Amniotic epithelial cell (primary cell): ENCODE data around the gene MED12L.

Experiments
- DNase-seq: peaks from one replicate; pipeline ENCODE4 v3.0.0-alpha.2; 2010; ENCODE audit warnings: low read depth

The MED12L gene

DNA sequence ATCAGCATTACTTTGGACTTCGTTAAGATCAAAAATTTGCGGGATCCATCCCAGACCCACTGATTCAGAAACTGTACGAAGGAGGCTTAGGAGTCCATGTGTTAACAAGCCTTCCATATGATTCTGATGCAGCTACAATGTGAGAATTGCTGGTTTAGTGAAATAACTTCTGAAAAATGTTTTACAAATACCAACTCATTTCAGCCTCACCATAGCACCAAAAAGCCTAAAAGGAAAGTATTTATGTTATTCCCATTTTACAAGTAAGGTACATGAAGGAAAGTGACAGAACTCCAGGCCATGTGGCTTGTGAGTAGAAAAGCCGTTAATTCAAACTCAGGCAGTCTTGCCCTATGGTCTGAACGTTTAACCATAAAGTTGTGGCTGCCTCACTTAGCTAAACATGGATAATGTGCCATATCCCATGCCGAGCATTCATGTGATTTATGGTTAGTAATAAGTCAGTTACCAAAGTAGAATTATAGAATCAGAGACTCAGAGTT, 376.9 kb downstream of the MED12L start:
- no peak for DNase-seq

DNA sequence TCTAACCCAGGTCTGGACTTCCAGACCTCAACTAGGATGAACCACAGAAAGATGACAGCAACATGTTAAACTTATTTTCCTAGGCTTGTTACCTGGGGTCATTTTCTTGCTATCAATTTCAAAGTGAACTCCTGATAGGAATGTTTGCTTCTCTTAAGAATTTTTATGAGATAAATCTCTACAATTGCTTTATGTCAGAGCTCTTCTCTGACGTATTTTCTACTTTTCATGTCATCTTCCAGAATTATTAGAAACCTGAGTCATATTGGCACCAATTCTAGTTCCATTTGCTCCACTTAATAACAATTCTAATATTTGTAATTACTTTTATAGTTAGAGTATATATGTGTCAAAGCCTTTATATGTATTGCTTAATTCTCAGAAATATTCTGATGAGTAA, 377.5 kb downstream of the MED12L start:
- no peak for DNase-seq

DNA sequence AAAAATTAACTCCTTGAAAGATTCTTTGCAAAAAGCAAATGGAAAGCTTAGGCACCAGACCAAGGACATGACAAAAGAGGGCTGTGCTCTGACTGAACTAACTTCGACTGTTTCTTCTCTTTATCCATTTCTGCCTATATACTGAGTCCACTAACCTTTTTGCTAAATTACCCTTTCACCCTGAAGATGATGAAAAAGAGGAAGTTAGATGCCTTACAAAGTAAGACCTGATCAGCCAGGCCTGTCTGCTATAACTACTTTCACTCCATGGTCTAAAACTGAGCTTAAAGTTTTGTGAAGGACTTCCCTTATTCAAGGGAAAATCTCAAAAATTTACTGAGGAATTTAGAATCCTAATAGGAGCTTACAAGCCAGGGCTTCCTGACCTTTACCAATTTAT, 381.6 kb downstream of the MED12L start:
- DNase-seq = no peak

DNA sequence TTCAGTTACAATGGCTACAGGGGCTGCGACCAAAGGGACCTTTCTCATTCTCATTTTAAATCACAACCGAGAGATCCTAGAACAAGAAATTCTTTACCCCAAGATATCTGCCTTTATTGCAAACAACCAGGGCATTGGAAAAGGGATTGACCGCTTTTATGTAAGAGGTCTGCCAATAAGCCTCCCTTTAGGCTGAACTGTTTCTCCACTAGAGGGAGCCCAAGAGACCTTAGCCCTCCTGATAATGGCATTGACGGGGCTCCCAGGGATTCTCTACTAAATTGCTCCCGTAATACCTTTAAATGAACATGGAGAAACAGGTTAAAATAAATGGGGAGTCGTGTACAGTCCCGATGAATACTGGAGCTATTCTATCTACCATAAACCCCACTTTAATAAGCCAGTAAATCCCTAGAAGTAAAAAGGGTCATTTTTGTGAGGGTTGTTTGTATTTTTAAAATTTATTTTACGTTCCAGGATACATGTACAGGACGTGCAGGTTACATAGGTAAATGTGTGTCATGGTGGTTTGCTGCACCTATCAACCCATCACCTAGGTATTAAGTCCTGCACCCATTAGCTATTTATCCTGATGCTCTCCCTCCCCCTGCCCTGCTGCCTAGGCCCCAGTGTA, 382.9 kb downstream of the MED12L start:
- DNase-seq = peak; percentile 56

DNA sequence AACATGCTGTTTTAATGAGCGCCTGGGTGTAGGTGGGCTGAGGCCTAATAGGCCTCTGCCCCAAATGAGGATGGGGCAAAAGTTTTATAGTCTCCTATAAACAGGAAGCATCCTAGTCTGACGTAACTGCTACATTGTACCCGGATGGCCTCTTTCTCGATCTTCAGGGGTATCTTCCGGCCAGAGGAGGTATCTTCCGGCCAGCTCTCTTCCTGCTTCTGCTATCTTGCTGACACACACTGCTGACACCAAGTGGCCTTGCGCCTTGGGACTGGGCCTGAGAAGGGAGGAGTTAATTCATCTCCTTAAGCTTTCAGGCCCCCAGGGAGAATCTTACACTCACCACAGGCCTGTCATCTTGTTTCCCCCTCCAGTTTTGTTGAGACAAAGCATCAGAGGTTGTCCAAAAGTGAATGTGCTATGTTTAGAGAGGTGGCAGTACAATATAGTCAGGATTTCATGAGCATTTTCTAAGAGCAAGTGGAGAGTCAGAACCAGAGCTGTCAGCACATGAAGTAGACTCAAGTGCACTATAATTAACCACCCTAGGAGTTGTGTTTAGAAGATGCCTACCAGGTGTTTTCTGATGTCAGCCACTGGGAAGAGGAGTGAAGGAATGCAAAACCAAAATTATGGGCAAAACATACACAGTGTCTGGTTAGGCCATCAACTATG, 391.0 kb downstream of the MED12L start:
- DNase-seq = no peak

DNA sequence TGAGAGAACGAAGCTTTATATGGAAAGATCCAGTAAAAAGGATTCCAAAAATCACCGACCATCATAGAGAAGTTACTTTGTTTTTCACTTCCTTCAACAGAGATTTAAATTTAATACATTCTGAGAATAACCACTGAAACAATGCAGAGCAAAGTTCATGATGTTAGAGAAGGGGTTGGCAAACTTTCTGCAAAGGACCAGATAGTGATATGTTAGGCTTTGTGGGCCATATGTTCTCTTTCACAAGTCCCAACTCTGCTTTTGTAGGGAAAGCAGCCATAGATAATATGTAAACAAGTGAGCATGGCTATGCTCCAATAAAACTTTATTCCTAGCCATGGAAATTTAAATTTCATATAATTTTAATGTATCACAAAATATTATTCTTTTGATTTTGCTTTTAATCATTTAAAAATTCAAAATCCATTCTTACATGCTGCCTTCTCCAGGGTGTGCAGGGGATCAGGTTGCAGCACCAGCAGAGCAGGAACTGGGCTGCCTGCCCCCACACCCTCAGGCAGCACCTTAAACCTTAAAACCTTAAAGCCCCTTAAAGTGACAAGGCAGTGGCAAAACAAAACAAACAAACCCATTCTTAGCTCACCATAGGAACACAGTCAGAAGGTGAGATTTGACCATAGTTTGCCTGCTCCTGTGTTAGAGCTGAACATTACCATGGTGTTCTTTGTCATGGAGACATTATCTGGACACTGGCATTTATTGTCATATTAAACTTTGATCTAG, 392.3 kb downstream of the MED12L start:
- no peak for DNase-seq

DNA sequence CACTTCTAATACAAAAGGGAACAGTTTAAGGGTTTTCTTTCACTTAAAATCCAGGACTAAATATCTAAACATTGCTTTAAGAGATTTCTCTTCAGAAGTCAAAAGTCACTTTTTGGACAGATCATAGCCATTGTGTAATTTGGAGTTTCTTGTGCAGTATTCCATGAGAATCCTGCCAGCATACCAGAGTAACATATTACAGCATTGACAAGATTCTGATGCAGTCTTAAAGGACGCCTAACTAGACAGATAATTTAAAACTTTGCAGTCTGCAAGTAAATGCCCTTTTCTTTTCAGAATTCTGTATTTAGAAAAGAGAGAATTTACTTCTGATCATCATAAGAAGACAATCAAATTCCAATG, 392.9 kb downstream of the MED12L start:
- no peak for DNase-seq

DNA sequence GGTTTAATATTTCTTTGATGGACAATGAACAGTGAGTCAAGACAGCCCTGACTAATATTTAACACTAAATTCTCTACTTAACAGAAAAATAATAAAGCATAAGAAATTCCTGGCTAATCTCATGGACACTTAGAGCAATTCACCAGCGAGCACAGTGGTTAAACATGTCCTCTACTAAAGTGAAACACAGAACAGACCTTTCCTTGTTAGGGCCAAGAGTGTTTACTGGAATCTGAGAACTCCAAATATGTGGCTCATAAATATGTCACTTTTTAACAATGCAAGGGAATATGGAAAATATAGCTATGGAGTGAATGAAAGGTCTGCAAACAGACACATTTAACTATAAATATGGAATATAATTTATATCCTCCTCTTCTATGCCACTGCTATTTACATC, 394.0 kb downstream of the MED12L start:
- DNase-seq = peak; percentile 18

DNA sequence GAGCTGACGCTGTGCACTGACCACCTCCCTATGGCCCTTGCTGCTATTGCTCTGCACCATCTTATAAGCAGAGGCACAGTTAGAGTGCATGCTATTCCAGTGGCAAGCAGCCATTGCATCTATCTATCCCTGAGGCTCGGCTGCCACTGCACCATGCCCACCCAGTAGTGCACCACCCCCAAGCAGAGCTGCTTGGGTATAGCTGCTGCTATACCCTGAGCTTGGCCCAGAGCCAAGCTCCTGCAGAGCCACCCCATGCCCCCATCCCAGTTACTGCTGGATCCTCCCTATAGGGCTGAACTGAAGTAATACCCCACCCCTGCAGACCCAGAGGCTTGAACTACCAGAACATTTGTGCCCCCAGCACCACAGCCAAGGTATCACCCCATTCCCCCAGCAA, 395.0 kb downstream of the MED12L start:
- DNase-seq = no peak

DNA sequence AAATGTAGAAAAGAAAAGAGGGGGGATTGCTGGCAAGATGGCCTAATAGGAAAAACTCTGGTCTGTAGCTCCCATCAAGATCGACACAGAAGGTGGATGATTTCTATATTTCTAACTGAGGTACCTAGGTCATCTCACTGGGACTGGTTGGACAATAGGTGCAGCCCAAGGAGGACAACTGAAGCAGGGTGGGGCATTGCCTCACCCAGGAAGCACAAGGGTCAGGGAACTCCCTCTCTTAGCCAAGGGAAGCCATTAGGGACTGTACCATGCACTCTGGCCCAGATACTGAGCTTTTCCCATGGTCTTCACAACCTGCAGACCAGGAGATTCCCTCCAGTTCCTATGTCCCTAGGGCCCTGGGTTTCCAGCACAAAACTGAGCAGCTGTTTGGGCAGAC, 398.0 kb downstream of the MED12L start:
- DNase-seq = no peak

DNA sequence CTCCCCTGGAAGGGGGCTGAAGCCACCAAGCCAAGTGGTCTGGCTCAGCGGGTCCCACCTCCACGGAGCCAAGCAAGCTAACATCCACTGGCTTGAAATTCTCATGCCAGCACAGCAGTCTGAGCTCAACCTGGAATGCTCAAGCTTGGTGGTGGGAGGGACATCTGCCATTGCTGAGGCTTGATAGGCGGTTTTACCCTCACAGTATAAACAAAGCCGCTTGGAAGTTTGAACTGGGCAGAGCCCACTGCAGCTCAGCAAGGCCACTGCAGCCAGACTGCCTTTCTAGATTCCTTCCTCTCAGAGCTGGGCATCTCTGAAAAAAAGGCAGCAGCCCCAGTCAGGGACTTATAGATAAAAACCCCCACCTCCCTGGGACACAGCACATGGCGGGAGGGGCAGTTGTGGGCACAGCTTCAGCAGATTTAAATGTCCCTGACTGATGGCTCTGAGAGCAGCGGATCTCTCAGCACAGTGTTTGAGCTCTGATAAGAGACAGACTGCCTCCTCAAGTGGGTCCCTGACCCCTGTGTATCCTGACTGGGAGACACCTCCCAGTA, 398.6 kb downstream of the MED12L start:
- DNase-seq = no peak
